Type B pancreatic cell (in vitro differentiated cells): ENCODE results near the gene PNMA1. TPM values are rescaled to one million over a fixed set of nuclear protein-coding genes. Genes with fewer than 3 reads are reported as not detected.
"Not testable (repeated sequence)": the region's sequence is repeated elsewhere in the genome, so short reads cannot be mapped to it uniquely, and the experiment has no call there.

Experiments
- DNase-seq: peaks from one replicate; pipeline ENCODE4 v3.0.0; 2021; ENCODE audit warnings: mixed read lengths; ENCODE audit not compliant: unreplicated experiment; ENCODE audit errors: extremely low spot score
- H3K27ac Mint-ChIP-seq: 2 replicates; pipeline ENCODE4 v1.8.0; 2021; ENCODE audit warnings: mild to moderate bottlenecking, mixed read lengths
- H3K27me3 Mint-ChIP-seq: 2 replicates; pipeline ENCODE4 v1.8.0; 2021; ENCODE audit warnings: mixed read lengths
- H3K36me3 Mint-ChIP-seq: 2 replicates; pipeline ENCODE4 v1.8.0; 2021; ENCODE audit warnings: mixed read lengths
- H3K4me1 Mint-ChIP-seq: one replicate; pipeline ENCODE4 v1.8.0; 2021; ENCODE audit warnings: mixed read lengths; ENCODE audit not compliant: unreplicated experiment
- H3K4me3 Mint-ChIP-seq: 2 replicates; pipeline ENCODE4 v1.8.0; 2021; ENCODE audit warnings: mild to moderate bottlenecking, mixed read lengths
- H3K9me3 Mint-ChIP-seq: 2 replicates; pipeline ENCODE4 v1.8.0; 2021; ENCODE audit warnings: mixed read lengths
- CTCF ChIP-seq: fragments of 200-600 bp; sonication (generic); conservative IDR thresholded peaks from 2 replicates; pipeline ENCODE4 v1.5.0; 2021; ENCODE audit warnings: antibody characterized with exemption, mild to moderate bottlenecking
- total RNA-seq: library from RNA; stranded (reverse); gene quantifications from 2 replicates; pipeline ENCODE4 v1.2.1, GENCODE V29; 2021; ENCODE audit warnings: low replicate concordance

The PNMA1 gene
- total RNA-seq, 1 donor from 2014 or later: 64.8 TPM

- H3K27ac Mint-ChIP-seq: peak overlapping the region; percentile 94
- H3K27me3 Mint-ChIP-seq: no peaks in the 10 kb centered on the region
- H3K4me3 Mint-ChIP-seq: peak overlapping the region; percentile 97
- H3K9me3 Mint-ChIP-seq: no peaks in the 10 kb centered on the region
- H3K4me1 Mint-ChIP-seq: peaks cover 47% of the 10 kb centered on the region
- DNase-seq: no peak
- peaks cover 9% of the 10 kb centered on the region for H3K36me3 Mint-ChIP-seq
- TF ChIP-seq CTCF: no peak
Measured at GRCh38 chr14:73712071-73712506, 2.1 kb downstream of the PNMA1 start.

- Mint-ChIP-seq H3K27ac (no peak overlapping the region), H3K4me1 (peaks cover 47% of the 10 kb centered on the region), H3K9me3 (no peaks in the 10 kb centered on the region), H3K36me3 (peaks cover 8% of the 10 kb centered on the region), H3K27me3 (no peaks in the 10 kb centered on the region), H3K4me3 (no peak overlapping the region)
- no peak for DNase-seq
- TF ChIP-seq CTCF: peak; percentile 34
Measured at GRCh38 chr14:73710737-73711136, 3.4 kb downstream of the PNMA1 start.

- Mint-ChIP-seq H3K27me3 (no peaks in the 10 kb centered on the region), H3K36me3 (peaks cover 6% of the 10 kb centered on the region), H3K4me1 (peaks cover 43% of the 10 kb centered on the region), H3K4me3 (peak overlapping the region; percentile 38), H3K27ac (peak overlapping the region; percentile 4), H3K9me3 (no peaks in the 10 kb centered on the region)
- no peak for TF ChIP-seq CTCF
- DNase-seq: peak; percentile 7
Measured at GRCh38 chr14:73709904-73710469, 4.2 kb downstream of the PNMA1 start.

- not testable (repeated sequence) for H3K27ac Mint-ChIP-seq, H3K4me3 Mint-ChIP-seq
- H3K4me1 Mint-ChIP-seq: peaks cover 32% of the 10 kb centered on the region
Measured at GRCh38 chr14:73708076-73708475, 6.1 kb downstream of the PNMA1 start.

GRCh38 chr14:73700325-73700724 is 13.9 kb downstream of the PNMA1 start:
- no peak for DNase-seq
- no peaks in the 10 kb centered on the region for H3K27me3 Mint-ChIP-seq
- H3K4me3 Mint-ChIP-seq: no peak overlapping the region
- no peak for TF ChIP-seq CTCF
- no peaks in the 10 kb centered on the region for H3K9me3 Mint-ChIP-seq
- H3K36me3 Mint-ChIP-seq: peaks cover 15% of the 10 kb centered on the region
- no peak overlapping the region for H3K27ac Mint-ChIP-seq
- no peaks in the 10 kb centered on the region for H3K4me1 Mint-ChIP-seq

More at GRCh38 chr14:73708076-73708475, 6.1 kb downstream of the PNMA1 start:
- H3K9me3 Mint-ChIP-seq, H3K27me3 Mint-ChIP-seq, DNase-seq: not testable (repeated sequence)
- peaks cover 16% of the 10 kb centered on the region for H3K36me3 Mint-ChIP-seq

- Mint-ChIP-seq H3K4me1 (no peaks in the 10 kb centered on the region), H3K36me3 (peaks cover 11% of the 10 kb centered on the region), H3K9me3 (no peaks in the 10 kb centered on the region), H3K4me3 (no peak overlapping the region), H3K27me3 (no peaks in the 10 kb centered on the region), H3K27ac (no peak overlapping the region)
- no peak for TF ChIP-seq CTCF
- DNase-seq: no peak
Measured at GRCh38 chr14:73696466-73697400, 17.5 kb downstream of the PNMA1 start.
